ENCODE measurements around the gene MEI1. TPM values are rescaled to one million over a fixed set of nuclear protein-coding genes. Genes with fewer than 3 reads are reported as not detected.
A peak's percentile ranks its signal among the peaks of the same experiment; 100 is the strongest.

The MEI1 gene, protein sequence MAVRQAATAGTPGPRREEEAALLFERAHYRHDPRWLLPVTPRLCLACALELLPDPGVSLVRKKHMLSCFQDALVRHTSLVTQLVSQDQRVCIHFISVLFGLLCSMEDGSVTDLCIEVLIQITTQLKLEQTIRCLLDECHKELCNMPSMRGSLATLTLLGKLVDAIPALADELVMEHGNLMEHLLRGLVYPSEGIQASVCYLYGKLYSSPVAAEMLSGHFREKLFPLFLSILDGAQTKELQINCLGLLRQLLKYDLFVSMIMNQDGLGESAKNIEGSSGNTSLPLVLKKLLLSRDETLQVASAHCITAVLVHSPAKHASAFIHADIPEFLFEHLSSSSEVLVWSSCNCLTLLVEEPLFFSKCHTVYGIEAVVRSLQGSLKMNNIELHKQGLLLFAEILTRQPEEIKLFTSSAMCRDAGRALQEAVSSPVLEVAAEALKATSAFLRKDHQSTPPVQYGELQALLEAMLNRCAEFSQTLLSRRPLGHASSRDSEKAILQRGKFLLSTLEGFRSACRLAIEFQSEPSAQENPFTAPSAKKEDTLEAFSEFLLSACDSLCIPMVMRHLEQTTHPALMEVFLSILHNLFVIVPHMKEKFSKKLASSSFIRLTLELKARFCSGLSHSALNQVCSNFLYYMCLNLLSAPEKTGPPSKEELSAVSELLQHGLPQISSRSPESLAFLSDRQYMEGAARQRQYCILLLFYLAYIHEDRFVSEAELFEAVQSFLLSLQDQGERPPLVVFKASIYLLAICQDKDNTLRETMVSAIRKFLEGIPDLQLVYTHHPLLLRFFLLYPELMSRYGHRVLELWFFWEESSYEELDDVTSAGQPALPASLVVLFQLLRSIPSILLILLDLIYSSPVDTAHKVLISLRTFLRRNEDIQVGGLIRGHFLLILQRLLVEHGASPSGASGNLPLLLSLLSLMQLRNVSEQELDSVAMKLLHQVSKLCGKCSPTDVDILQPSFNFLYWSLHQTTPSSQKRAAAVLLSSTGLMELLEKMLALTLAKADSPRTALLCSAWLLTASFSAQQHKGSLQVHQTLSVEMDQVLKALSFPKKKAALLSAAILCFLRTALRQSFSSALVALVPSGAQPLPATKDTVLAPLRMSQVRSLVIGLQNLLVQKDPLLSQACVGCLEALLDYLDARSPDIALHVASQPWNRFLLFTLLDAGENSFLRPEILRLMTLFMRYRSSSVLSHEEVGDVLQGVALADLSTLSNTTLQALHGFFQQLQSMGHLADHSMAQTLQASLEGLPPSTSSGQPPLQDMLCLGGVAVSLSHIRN
- 0.29 and 0.36 TPM in 2 replicates for total RNA-seq

DNA sequence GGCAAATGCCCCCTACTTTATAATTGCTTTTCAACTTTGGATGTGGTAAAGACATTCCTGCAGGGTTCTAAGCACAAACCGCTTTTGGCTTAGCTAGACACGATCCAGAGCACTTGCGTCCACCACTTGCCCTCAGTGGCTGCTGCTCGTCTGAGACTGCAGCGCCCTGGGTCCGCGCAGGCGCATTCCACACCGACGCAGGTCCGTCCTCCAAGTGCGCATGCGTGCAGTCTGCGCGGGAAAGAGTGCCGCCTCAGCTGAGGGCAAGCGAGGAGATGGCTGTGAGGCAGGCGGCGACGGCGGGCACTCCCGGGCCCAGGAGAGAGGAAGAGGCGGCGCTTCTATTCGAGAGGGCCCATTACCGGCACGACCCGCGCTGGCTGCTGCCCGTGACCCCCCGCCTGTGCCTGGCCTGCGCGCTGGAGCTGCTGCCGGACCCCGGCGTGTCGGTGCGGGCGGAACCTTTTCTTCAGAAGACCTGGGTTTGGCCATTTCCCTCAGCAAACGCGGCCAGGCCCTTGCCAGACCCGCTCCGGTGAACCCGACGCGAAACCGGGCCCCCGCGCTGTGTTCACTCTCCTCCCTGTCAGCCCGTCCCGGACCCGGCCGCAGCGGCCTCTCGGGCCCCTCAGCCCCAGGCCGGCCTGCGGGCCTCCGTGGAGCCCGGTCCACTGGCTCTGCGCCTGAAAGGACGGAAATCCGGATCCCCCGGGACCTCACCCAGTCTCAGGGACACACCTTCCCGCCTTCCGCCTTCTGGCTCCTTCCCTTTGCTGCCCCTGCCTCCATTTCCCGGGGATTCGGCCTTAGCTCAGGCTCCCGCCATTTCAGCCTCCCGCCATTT, at the start of gene MEI1:
Gene MEI1, plus strand, starts transcription at position 240 of the 844 bp plus-strand sequence. Its CDS starts 36 bp downstream, at position 276.
- no peaks in the 10 kb centered on the region for H4K20me1 ChIP-seq (ENCODE audit: insufficient read depth, low read length)
- H3K4me3 ChIP-seq (ENCODE audit: insufficient read depth, low read length), result peak within 1 kb of the TSS; percentile 31
- H3K27ac ChIP-seq (ENCODE audit: low read depth, low read length), result no peak within 1 kb of the TSS
- no peaks in the 10 kb centered on the region for H3K9me3 ChIP-seq (ENCODE audit: low read depth, low read length)
- TF ChIP-seq CTCF (IDR thresholded peaks at IDR 0.05; ENCODE audit: extremely low read depth, low read depth, low read length), result no peak
- peaks cover 14% of the 10 kb centered on the region for H3K4me1 ChIP-seq (ENCODE audit: insufficient read depth, low read length)
- no peaks in the 10 kb centered on the region for H3K79me2 ChIP-seq (ENCODE audit: insufficient read depth, low read length)
- no peaks in the 10 kb centered on the region for H3K27me3 ChIP-seq (ENCODE audit: insufficient read depth, low read length)
- no peaks in the 10 kb centered on the region for H3K36me3 ChIP-seq (ENCODE audit: insufficient read depth, low read length)
- H3K4me2 ChIP-seq (ENCODE audit: insufficient read depth, low read length), result peak within 1 kb of the TSS; percentile 76
- peak within 1 kb of the TSS; percentile 61 for H2AFZ ChIP-seq (ENCODE audit: low read length)
- peak; percentile 98 for DNase-seq (ENCODE audit: insufficient read length, low spot score, missing footprints)

- Histone ChIP-seq H4K20me1 (ENCODE audit: insufficient read depth, low read length) (peaks cover 9% of the 10 kb centered on the region), H3K4me1 (ENCODE audit: insufficient read depth, low read length) (peaks cover 5% of the 10 kb centered on the region), H3K27ac (ENCODE audit: low read depth, low read length) (no peak overlapping the region), H3K4me2 (ENCODE audit: insufficient read depth, low read length) (no peak overlapping the region), H3K4me3 (ENCODE audit: insufficient read depth, low read length) (no peak overlapping the region), H3K9me3 (ENCODE audit: low read depth, low read length) (no peaks in the 10 kb centered on the region), H3K36me3 (ENCODE audit: insufficient read depth, low read length) (peaks cover 86% of the 10 kb centered on the region), H2AFZ (ENCODE audit: low read length) (no peak overlapping the region), H3K79me2 (ENCODE audit: insufficient read depth, low read length) (peaks cover 36% of the 10 kb centered on the region), H3K27me3 (ENCODE audit: insufficient read depth, low read length) (no peaks in the 10 kb centered on the region)
- DNase-seq (ENCODE audit: insufficient read length, low spot score, missing footprints), result no peak
- TF ChIP-seq CTCF (IDR thresholded peaks at IDR 0.05; ENCODE audit: extremely low read depth, low read depth, low read length), result no peak
Observed at GRCh38 chr22:41650229-41650628, 49.1 kb upstream of the MEI1 start.

GRCh38 chr22:41650821-41651220, 48.5 kb upstream of the MEI1 start:
- H3K27ac ChIP-seq (ENCODE audit: low read depth, low read length), result no peak overlapping the region
- DNase-seq (ENCODE audit: insufficient read length, low spot score, missing footprints), result no peak
- H3K4me2 ChIP-seq (ENCODE audit: insufficient read depth, low read length), result no peak overlapping the region
- H3K4me3 ChIP-seq (ENCODE audit: insufficient read depth, low read length), result no peak overlapping the region
- no peaks in the 10 kb centered on the region for H3K27me3 ChIP-seq (ENCODE audit: insufficient read depth, low read length)
- no peak overlapping the region for H2AFZ ChIP-seq (ENCODE audit: low read length)
- H4K20me1 ChIP-seq (ENCODE audit: insufficient read depth, low read length), result peaks cover 9% of the 10 kb centered on the region
- H3K4me1 ChIP-seq (ENCODE audit: insufficient read depth, low read length), result peaks cover 5% of the 10 kb centered on the region
- TF ChIP-seq CTCF (IDR thresholded peaks at IDR 0.05; ENCODE audit: extremely low read depth, low read depth, low read length), result no peak
- H3K9me3 ChIP-seq (ENCODE audit: low read depth, low read length), result no peaks in the 10 kb centered on the region
- peaks cover 81% of the 10 kb centered on the region for H3K36me3 ChIP-seq (ENCODE audit: insufficient read depth, low read length)
- H3K79me2 ChIP-seq (ENCODE audit: insufficient read depth, low read length), result peaks cover 33% of the 10 kb centered on the region

All from osteoblast (primary cell).